GM12878 (cell line): ENCODE results near the gene YEATS4. TPM values are rescaled to one million over a fixed set of nuclear protein-coding genes. Genes with fewer than 3 reads are reported as not detected.

ENCODE experiments used
- ATAC-seq: fragments of 200-7000 bp; cut with Tn5 transposase; 3 replicates; pipeline ENCODE4 v1.9.1; 2020; ENCODE audit warnings: mild to moderate bottlenecking, moderate library complexity
- BruUV-seq: library from RNA; stranded (reverse); fragments of 400-500 nt; replicated peaks from 2 replicates; lab custom pipeline; 2021; lab: Mats Ljungman, UMichigan
- CTCF ChIA-PET: fragments of 300-600 bp; sonication (Branson Sonifier 250); formaldehyde crosslinking; extraction: SDS; loops from one replicate; lab custom pipeline; 2021; ENCODE audit warnings: inconsistent platforms; lab: Yijun Ruan, JAX
- POLR2A ChIA-PET: fragments of 350-600 bp; formaldehyde crosslinking; extraction: SDS; loops from one replicate; lab custom pipeline; 2021; ENCODE audit warnings: inconsistent platforms; lab: Charles Lee
- RAD21 ChIA-PET: fragments of 300-600 bp; sonication (Branson Sonifier 250); formaldehyde crosslinking; loops from one replicate; lab custom pipeline; 2023; ENCODE audit warnings: antibody characterized with exemption; ENCODE audit not compliant: unreplicated experiment; lab: Charles Lee
- SMC1A ChIA-PET: fragments of 300-600 bp; sonication (Branson Sonifier 250); formaldehyde crosslinking; loops from one replicate; lab custom pipeline; 2023; ENCODE audit not compliant: unreplicated experiment, uncharacterized antibody; lab: Charles Lee
- DNase-seq: peaks from one replicate; pipeline ENCODE4 v3.0.0-alpha.2; 2011; ENCODE audit warnings: low read depth, low spot score
- FAIRE-seq: peaks from 3 replicates; lab custom pipeline; 2011; peaks lifted over from hg19 to GRCh38; lab: Jason Lieb, UNC
- H2AFZ ChIP-seq: 2 replicates; pipeline ENCODE4 v1.6.0; 2011; ENCODE audit warnings: low read depth, low read length, control low read depth; ENCODE audit not compliant: control insufficient read depth
- H3K27ac ChIP-seq: 2 replicates; pipeline ENCODE4 v1.5.1; 2011; ENCODE audit warnings: control low read depth; ENCODE audit not compliant: control insufficient read depth, insufficient read depth
- H3K27me3 ChIP-seq, 2 experiments: replicated peaks in 1 of 2; 2 replicates each; pipeline versions ENCODE4 v1.6.0 to v1.6.1; 2011; ENCODE audit warnings: low read length in 1 of 2; ENCODE audit not compliant: control insufficient read depth in 2 of 2, insufficient read depth in 2 of 2
- H3K36me3 ChIP-seq, 2 experiments: 2 replicates each; pipeline ENCODE4 v1.5.1; 2011; ENCODE audit warnings: low read length in 1 of 2; ENCODE audit not compliant: control insufficient read depth in 2 of 2, insufficient read depth in 2 of 2
- H3K4me1 ChIP-seq: 2 replicates; pipeline ENCODE4 v1.6.1; 2011; ENCODE audit warnings: mild to moderate bottlenecking, low read length, moderate library complexity, mixed read lengths; ENCODE audit not compliant: control insufficient read depth, insufficient read depth
- H3K4me2 ChIP-seq: 2 replicates; pipeline ENCODE4 v1.6.0; 2011; ENCODE audit warnings: control low read depth; ENCODE audit not compliant: control insufficient read depth, insufficient read depth
- H3K4me3 ChIP-seq: fragments of 200-600 bp; sonication (generic); 2 replicates; pipeline ENCODE4 v1.5.1; 2016
- H3K79me2 ChIP-seq: 2 replicates; pipeline ENCODE4 v1.6.0; 2011; ENCODE audit warnings: low read length; ENCODE audit not compliant: control insufficient read depth, insufficient read depth
- H3K9ac ChIP-seq: 2 replicates; pipeline ENCODE4 v1.8.0; 2011; ENCODE audit warnings: low read length, control low read depth, mixed read lengths; ENCODE audit not compliant: control insufficient read depth, insufficient read depth
- H3K9me3 ChIP-seq: replicated peaks from 3 replicates; pipeline ENCODE4 v1.5.1; 2011; ENCODE audit warnings: mild to moderate bottlenecking, low read length; ENCODE audit not compliant: control insufficient read depth, insufficient read depth
- H4K20me1 ChIP-seq: 2 replicates; pipeline ENCODE4 v1.6.0; 2011; ENCODE audit not compliant: control insufficient read depth, insufficient read depth
- ASH2L ChIP-seq: fragments of 300-600, 200-600 bp; sonication (generic); IDR thresholded peaks from 2 replicates; pipeline ENCODE4 v1.6.1; 2017; ENCODE audit warnings: low read depth, mild to moderate bottlenecking, borderline replicate concordance
- ATF7 ChIP-seq: fragments of 450-650 bp; IDR thresholded peaks from 2 replicates; pipeline ENCODE4 v1.6.1; 2016; ENCODE audit warnings: low read depth, mild to moderate bottlenecking
- CHD2 ChIP-seq: IDR thresholded peaks from 2 replicates; pipeline ENCODE4 v1.6.1; 2011; ENCODE audit warnings: low read depth, low read length, improper control_type of control experiment, borderline replicate concordance
- CTCF ChIP-seq, 3 experiments: IDR thresholded peaks in 2 of 3; conservative IDR thresholded peaks in 1 of 3; 2 replicates each; pipeline ENCODE4 v1.5.1; 2011; ENCODE audit warnings: low read depth in 3 of 3, low read length in 3 of 3, mild to moderate bottlenecking in 3 of 3, control low read depth in 2 of 3, moderate library complexity in 2 of 3, inconsistent platforms in 1 of 3, mixed read lengths in 1 of 3; ENCODE audit not compliant: control insufficient read depth in 2 of 3, insufficient read depth in 1 of 3; ENCODE audit errors: extremely low read depth in 1 of 3
- E4F1 ChIP-seq: fragments of 450-650 bp; IDR thresholded peaks from 2 replicates; pipeline ENCODE4 v1.6.1; 2018; ENCODE audit warnings: borderline replicate concordance, mild to moderate bottlenecking; ENCODE audit not compliant: partially characterized antibody
- EZH2 ChIP-seq: IDR thresholded peaks from 2 replicates; pipeline ENCODE4 v1.6.1; 2012; ENCODE audit warnings: low read depth, mild to moderate bottlenecking, control low read depth, inconsistent platforms, low read length, borderline replicate concordance; ENCODE audit not compliant: control insufficient read depth
- HCFC1 ChIP-seq: fragments of 150-350 bp; IDR thresholded peaks from 2 replicates; pipeline ENCODE4 v1.6.1; 2014; ENCODE audit warnings: low read length
- NRF1 ChIP-seq: conservative IDR thresholded peaks from 2 replicates; pipeline ENCODE4 v1.6.1; 2011; ENCODE audit warnings: mild to moderate bottlenecking, low read depth, low read length, improper control_type of control experiment
- PRDM15 ChIP-seq: fragments of 450-650 bp; formaldehyde crosslinking; IDR thresholded peaks from 2 replicates; pipeline ENCODE4 v1.4.0; 2020; ENCODE audit warnings: mild to moderate bottlenecking, moderate library complexity
- RAD21 ChIP-seq: IDR thresholded peaks from 2 replicates; pipeline ENCODE4 v1.6.1; 2011; ENCODE audit warnings: mild to moderate bottlenecking, low read depth, low read length, moderate library complexity; ENCODE audit not compliant: insufficient read depth
- STAT3 ChIP-seq: IDR thresholded peaks from 2 replicates; pipeline ENCODE4 v1.6.1; 2011; ENCODE audit warnings: low read depth, low read length, improper control_type of control experiment
- WGBS: methylation state at CpG from one replicate; pipeline ENCODE4 v1.1.6; 2016; ENCODE audit warnings: low lambda C conversion rate; ENCODE audit not compliant: insufficient replicate concordance, insufficient coverage; ENCODE audit errors: missing lambda C conversion rate; 5-methylcytosine and 5-hydroxymethylcytosine counted together
- in situ Hi-C: fragments of 300-500 bp; cut with MboI; formaldehyde crosslinking; loops from 9 replicates; pipeline ENCODE4 v1.14.3; 2018; ENCODE audit warnings: mixed read lengths
- intact Hi-C: fragments of 100-400 bp; cut with micrococcal nuclease; formaldehyde crosslinking; loops from one replicate; pipeline ENCODE4 v1.14.2; 2022; ENCODE audit not compliant: unreplicated experiment
- polyA plus RNA-seq, 11 experiments: library from polyadenylated mRNA; depleted of rRNA in 4 of 11; unstranded in 6 of 11; stranded (reverse) in 5 of 11; fragments of >200 nt; fragmentation: Nextera tagmentation in 4 of 11; fragmentation: Illumina TruSeq in 1 of 11; extraction: Ambion mirVana in 4 of 11; extraction: Trizol in 1 of 11; gene quantifications; 1 replicate in 1 of 11; 2 replicates in 10 of 11; pipeline versions ENCODE4 v1.2.1 to v1.2.3, GENCODE V29; 2011 to 2016; ENCODE audit warnings: inconsistent platforms in 2 of 11, missing spikeins in 2 of 11, low read depth in 1 of 11
- total RNA-seq, 4 experiments: library from RNA; depleted of rRNA in 3 of 4; stranded (reverse); fragments of >200 nt in 3 of 4; fragmentation: Illumina TruSeq in 1 of 4; extraction: Trizol in 1 of 4; gene quantifications; 2 replicates each; pipeline versions ENCODE4 v1.2.1 to v1.2.3, GENCODE V29; 2013 to 2021

YEATS4 gene
- total and polyA plus RNA-seq, 10 of the 15 experiments (the other 5 are each of a cell fraction or from before 2014, with no cell fraction given) = 23.8 to 45.4 (median 36.8) TPM

- CTCF ChIA-PET = interaction anchor here (0.7 kb wide), 1 partner anchor 229 kb away, joined by 3 read pairs; no protein-coding TSS in a partner anchor
- no peak for FAIRE-seq
Observed at GRCh38 chr12:69410571-69410970, 51.0 kb downstream of the YEATS4 start.

More at GRCh38 chr12:69410571-69410970, 51.0 kb downstream of the YEATS4 start:
- Histone ChIP-seq H2AFZ (no peak overlapping the region), H3K9me3 (no peaks in the 10 kb centered on the region), H3K27me3 (no peaks in the 10 kb centered on the region), H3K36me3 (no peaks in the 10 kb centered on the region; a peak in 1 of 4 replicates), H3K27ac (no peak overlapping the region), H3K4me1 (no peaks in the 10 kb centered on the region), H3K9ac (no peak overlapping the region), H4K20me1 (no peaks in the 10 kb centered on the region), H3K4me3 (no peak overlapping the region), H3K4me2 (no peak overlapping the region), H3K79me2 (no peaks in the 10 kb centered on the region)
- DNase-seq = no peak
- ATAC-seq = no peak
- WGBS = 77% methylated on average over 9 of the region's 9 CpGs
- SMC1A ChIA-PET = no interaction called here
- POLR2A ChIA-PET = no interaction called here
- TF ChIP-seq NRF1 (no peak), CTCF (IDR thresholded peaks at IDR 0.05 in 2 of 3, conservative IDR thresholded peaks at IDR 0.05 in 1 of 3; ENCODE audit: control insufficient read depth in 2 of 3, extremely low read depth in 1 of 3, insufficient read depth in 1 of 3, low read depth in 3 of 3, low read length in 3 of 3) (no peak), RAD21 (no peak), E4F1 (no peak), HCFC1 (no peak), CHD2 (no peak), STAT3 (no peak), ATF7 (no peak), EZH2 (no peak), ASH2L (no peak), PRDM15 (CRISPR knock-in tag) (no peak)
- intact Hi-C loops = no loop called here
- in situ Hi-C loops = no loop called here
- RAD21 ChIA-PET = interaction anchor here (0.8 kb wide), 1 partner anchor 160 kb away, joined by 3 read pairs; no protein-coding TSS in a partner anchor
- BruUV-seq = no TSS peak
